Fibroblast of skin of left quadriceps (primary cell): ENCODE measurements around the gene FBXL13.
"Not testable (repeated sequence)": the region's sequence is repeated elsewhere in the genome, so short reads cannot be mapped to it uniquely, and the experiment has no call there.

ENCODE experiments used
- DNase-seq, 2 experiments: peaks; one replicate each; pipeline ENCODE4 v3.0.0-alpha.2; 2013; ENCODE audit warnings: low read depth in 2 of 2

The FBXL13 gene

DNA sequence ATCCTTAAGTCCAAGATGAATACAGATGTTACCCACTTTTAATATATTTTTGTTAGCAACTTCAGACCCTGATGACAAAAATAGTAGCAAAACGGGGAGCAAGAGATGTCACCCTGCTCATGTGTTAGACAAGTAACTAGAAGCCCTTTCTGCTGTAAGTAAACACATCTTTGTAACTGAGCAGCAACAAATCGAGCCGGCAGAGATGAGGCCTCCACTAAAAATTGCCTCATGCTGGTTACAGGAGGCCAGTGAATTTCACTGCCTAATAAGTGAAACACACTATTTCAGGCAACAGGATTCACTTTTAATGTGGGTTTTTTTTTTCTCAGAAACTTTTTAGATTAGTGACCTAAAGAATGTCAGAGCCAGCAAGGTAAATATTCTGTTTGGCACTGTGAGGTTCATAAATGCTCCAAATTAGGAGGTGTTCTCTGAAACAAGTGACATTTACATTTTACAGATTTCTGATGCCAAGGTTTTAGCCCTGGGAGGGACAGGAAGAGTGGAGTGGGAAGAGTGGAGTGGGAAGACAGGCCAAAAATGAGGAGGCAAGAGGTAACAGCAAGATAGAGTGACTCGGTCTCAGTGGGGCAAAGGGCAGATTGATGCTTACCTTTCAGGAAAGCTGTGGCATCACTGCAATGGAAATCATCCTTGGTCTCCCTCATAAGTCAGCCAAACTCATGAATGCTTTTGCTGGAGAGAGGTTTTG lies 215.4 kb downstream of the FBXL13 start:
- DNase-seq, result no peak

DNA sequence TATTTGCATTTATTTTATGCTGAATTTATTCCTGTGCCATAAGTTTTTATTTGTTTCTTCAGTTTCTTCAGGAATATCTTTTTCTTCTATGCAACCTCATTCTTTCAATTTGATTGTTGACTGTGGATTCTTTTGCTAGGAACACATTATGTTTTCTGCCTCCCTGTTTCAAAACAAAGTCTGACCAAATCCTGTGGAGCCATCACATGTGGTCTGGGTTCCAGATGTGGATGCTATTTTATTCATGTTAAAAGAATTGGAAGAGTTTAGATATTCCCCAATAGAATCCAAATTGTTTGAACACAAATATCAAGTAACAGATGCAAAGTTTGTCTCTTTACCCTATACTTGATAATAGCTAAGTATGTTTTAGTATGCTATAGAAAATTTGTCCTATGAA lies 218.6 kb downstream of the FBXL13 start:
- DNase-seq, result no peak

DNA sequence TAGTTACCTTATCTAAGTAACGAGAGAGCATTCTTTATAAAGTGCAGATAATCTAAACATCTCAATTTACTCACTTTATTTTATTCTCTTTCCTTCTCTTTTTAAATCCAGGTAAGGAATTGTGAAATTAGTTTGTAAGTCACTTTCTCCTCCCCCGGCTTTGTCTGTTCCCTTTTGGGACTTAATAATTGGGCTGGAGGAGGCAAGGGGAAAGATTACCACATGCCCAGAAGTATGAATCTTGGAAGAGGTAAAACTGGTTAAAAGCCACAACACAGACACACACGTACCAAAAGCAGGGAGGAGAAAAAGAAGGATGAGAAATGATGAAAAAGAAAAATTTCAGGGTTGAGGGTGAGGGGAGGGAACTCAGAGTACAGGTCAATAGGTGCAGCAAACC lies 225.1 kb downstream of the FBXL13 start:
- no peak for DNase-seq

DNA sequence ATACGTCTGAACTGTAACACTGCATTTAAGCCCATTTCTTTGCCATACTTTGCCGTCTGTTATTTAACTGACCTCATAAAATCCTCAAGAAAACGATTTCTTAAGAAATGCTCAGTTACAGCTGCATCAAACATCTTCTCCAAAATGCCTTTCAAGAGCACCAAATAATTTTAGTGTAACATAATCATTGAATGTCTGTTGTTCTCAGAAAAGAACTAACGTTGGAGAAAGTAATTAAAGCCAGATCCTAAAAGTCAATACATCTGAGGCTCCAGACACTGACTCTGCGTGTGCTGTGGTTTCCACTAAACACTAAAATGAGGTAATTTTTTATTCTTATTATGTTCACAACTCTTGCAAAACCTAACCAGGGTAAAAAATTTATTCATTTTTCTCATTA lies 225.5 kb downstream of the FBXL13 start:
- DNase-seq, result peak; percentile 87 to 88

DNA sequence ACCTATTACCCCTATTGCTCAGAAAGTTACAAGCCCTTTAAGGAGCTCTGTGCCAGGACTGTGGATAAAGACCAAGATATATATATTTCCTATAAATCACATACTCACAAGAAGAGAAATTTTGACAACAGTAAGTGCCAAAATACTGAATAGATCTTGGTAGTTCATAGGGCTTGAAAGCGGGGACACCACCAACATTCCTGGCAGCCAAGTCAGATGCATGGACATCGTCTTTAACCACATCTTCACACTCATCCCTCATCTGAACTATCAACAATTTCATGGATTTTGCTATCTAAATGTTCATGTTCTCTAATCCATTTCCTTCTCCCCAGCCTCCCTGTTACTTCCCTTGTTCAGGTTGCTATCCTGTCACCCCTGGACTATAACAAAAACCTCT lies 229.2 kb downstream of the FBXL13 start:
- no peak for DNase-seq

DNA sequence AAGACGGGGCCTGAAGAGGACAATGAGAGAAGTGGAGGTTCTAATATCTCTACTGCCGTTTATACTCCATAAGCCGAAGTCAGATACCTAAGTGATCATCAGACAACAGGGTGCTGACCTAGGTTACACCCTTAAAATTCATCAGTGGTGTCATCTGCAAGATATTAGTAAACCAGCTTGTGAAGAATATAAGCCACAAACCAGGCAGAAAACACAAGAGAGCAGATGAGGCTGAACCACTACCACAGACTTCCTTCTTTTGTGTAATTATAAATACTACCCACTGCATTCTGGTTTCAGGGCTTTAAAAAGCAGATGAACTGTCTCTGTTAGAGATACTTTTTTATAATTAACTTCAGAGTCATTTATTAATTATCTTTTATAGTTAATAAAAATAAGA lies 230.7 kb downstream of the FBXL13 start:
- DNase-seq, result no peak

DNA sequence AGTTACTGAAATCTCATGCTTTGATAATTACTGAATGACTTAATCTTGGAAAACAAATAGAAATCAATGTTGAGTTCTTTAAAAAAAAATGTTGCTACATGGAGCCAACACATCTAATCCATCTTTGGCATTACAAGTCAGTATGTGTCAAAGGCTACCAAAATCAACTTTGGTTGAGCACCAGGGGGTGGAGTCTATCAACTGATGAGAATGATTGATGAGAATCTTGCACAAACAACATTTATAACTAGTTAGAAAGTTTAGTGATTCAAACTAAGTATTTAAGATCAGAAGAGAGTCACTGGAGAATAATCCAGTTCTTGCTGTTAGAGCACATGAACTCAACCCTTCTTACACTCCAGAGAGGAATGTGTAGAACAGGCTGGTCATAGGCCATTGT lies 232.3 kb downstream of the FBXL13 start:
- DNase-seq, result no peak

DNA sequence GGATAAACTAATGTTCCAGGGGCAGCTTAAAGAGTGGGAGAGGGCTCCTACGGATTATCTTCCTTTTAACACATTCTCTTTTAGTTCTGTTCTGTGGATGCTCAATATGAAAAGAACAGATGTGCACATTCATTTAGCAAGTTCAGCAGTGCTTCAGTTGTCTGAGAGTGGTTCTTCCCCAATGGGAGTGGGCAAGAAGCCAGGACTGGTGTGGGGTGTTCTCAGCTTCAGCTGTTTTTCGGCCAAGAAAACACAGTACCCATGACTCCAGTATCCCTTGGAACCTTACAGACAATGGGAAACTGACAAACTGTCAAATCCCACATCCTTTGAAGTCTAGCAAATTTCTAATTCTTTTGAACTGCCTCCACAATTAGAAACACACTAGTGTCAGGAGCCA lies 233.3 kb downstream of the FBXL13 start:
- DNase-seq, result no peak

DNA sequence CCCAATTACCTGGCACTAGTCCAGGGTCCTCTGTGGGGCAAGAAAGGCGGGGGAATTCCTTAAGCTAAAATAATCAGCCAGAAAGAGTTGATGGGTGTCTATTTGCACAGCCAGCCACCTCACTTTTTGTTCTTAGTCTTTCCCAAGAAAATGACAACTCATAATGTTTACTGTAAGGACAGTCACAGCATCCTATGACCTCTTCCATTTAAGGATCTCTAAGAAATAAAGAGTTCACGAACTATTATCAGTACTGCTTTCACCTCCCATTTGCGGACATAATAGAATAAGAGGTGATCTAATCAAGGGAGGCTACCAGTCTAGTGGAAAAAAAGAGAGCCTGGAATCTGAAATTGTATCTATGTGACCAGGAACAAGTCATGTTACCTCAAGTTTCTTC lies 234.2 kb downstream of the FBXL13 start:
- DNase-seq, result no peak

DNA sequence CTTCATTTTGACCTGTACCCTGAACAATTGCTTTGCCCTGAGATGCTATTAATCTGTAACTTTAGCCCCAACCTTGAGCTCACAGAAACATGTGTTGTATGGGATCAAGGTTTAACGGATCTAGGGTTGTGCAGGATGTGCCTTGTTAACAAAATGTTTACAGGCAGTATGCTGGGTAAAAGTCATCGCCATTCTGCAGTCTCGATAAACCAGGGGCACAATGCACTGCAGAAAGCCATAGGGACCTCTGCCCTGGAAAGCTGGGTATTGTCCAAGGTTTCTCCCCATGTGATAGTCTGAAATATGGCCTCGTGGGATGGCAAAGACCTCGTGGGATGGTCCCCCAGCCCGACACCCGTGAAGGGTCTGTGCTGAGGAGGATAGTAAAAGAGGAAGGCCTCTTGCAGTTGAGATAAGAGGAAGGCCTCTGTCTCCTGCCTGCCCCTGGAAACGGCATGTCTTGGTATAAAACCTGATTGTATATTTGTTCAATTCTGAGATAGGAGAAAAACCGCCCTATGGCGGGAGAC lies 236.0 kb downstream of the FBXL13 start:
- not testable (repeated sequence) for DNase-seq

DNA sequence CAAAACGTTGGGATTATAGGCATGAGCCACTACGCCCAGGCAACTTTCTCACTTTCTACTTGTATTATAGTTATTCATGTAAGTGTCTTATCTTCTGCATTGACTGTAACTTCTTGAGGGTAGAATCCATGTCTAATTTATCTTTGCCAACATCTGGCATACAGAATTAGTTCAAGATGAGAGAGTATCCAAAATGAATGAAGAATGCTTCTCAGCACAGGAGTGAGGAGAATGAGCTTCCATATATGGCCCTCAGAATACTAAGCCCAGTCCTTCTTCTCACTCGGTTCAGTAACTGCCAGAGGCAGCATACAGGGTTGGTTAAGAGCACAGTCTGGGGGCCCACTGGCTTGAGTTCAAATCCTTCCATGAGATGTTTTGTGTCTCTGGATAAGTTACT lies 236.8 kb downstream of the FBXL13 start:
- DNase-seq, result no peak

DNA sequence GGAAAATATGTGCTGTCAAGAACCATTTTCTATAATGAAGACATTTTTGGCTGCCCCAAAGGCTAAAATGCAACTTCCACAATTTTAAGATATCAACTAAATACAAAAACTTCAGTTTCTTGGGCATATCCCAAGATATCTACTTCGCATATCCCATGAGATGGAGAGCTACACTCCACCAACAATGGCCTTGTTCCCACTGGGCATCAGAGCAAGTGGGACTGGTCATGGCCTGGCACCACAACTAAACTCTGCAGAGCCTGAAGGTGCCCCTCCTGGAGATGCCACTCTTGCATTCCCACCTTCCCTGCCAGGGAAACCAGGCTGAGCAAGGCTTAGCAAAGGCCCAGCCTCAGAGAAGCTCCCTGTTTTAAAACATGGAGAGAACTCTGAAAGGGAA lies 237.6 kb downstream of the FBXL13 start:
- no peak for DNase-seq

DNA sequence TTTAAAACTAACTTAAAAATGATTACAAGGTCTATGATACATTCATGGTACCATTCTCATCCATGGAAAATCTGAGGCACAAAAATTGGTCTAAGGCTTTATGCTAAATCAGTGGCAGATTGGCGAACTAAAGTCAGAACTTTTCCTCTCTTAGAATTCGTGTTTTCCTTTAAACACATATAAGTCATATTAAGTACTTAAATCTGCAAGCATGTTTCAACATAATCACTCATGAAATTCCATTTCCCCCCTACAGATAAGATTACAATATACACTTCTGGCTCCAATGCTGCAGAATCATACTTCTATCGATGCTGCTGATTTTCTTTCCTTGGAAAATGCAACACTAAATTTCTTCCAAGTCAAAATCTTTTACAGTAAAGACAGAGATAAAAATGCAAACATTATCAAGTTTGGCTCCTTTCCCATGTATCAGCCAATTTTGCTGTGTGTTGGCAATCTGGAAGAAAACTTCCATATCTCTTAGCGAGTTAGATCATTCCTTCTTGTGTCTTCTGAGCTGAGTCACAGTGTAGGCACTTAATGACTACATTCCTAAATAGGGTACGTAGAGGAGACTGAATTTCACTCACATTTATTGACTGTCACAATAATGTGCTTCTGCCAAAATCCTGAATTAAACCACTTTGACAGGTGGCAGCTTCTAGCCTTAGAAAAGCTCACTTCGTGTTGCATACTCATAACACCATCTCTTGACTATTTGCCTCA lies 238.2 kb downstream of the FBXL13 start:
- peak; percentile 80 for DNase-seq

DNA sequence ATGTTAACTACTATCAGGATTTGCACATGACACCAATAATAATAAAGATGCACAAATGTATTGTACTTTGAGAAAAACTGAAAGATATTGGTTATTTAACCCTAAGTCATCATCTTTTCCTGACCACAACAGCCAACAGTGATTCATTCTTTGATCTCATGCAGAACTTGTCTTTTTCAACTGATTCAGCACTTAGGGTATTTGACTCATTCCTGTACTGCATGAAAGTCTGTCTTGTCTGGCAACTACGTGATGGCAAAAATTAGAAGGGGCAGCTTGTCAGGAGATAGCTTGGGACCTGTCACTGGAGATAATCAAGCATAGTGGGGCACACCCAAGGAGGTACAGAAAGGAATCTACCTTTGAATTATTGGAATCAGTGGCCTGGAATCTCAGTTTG lies 239.6 kb downstream of the FBXL13 start:
- DNase-seq, result peak; percentile 51 to 60

DNA sequence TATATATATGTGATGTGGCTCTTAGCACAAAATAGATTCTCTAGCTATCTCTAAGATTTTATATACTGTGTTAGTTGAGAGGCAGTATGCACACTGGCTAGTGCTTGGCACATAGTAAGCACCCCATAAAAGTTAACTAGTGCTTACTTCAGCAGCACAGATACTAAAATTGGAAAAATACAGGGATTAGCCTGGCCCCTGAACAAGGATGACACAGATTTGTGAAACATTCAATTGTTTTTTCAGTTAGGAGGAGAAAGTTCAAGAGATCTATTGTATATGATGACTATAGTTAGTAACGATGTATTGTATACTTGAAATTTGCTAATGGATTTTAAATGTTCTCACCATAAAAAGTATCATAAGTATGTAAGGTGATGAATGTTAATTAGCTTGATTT lies 240.1 kb downstream of the FBXL13 start:
- no peak for DNase-seq

DNA sequence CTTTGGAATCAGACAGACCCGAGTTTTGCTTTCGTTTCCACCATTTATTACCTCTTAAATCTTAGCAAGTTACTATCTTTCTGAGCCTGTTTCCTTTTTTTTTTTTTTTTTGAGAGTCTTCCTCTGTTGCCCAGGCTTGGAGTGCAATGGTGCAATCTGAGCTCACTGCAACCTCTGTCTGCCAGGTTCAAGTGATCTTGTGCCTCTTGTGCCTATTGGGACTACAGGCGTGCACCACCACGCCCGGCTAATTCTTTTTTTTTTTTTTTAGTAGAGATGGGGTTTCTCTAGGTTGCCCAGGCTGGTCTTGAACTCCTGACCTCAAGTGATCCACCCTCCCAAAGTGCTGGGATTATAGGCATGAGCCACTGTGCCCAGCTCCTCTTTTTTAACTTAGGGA lies 241.3 kb downstream of the FBXL13 start:
- no peak for DNase-seq

DNA sequence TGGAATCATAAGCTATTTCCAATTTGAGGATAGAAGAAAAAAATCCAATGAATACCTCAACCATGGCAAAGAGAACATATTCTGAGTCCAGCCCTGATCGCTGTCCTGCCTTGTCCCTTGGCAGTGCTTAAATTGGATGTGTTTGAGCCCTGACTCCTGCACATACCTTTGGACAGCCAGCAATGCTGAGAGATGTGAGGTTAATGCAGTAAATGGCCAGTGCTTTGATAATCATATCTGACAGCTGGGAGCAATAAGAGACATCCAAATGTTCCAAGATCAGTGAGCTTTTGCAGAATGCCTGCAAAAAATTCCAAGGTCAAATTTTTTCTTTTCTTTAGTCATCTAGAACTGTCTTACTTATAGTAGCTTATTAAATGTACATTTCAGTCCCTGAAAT lies 241.9 kb downstream of the FBXL13 start:
- no peak for DNase-seq

DNA sequence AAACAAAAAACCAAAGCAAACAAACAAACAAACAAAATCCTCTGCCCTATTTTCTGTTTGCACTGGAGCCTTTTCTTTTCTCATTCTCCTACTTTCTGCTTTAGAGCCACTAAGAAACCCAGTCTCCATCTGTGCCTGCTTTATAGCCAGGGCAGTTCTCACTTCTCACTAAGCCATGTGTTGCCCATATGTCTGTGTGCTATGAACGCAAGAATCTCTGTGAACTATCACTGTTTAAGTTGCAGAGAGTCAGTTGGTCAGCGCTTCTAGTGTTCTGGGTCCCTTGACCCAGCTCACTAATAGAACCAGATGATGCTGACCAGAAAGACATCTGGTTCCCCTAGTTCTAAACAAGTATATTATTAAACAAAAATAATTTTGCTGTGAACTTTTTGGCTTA lies 244.4 kb downstream of the FBXL13 start:
- DNase-seq, result peak; percentile 49 to 57

DNA sequence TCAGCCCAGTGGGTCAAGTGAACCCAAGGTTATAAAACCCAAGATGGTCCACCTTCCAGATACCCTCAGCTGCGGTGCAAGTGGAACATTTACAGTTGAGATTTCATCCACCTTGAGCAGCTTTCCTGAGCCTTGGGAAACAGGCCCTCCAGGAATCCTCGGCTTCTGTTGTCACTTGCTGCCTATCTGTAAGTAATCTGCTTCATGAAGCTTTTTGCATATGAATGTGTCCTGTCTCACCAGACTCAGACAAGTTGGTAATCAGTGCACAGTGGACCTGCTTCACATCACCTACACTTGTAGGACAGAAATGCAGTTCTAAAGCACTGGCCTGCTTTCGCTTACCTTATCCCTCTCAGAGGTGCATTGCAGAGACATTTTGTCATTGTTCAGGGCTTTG lies 245.5 kb downstream of the FBXL13 start:
- DNase-seq, result no peak

DNA sequence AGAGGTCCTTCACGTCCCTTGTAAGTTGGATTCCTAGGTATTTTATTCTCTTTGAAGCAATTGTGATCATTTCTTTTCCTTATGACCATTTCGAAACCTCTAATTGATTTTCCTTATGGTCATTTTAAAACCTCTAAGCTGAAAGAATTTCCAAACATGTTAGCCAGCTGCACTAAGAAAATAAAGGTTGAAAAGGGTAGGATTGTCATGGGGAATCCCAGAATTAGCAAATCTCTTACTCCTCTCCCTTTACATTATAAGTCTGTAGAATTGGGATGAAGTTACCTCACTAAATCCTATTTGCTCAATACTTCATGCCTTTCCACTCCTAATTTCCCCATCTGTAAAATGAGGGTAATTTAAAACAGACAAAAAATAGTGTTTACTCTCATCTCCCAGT lies 246.3 kb downstream of the FBXL13 start:
- DNase-seq, result no peak

DNA sequence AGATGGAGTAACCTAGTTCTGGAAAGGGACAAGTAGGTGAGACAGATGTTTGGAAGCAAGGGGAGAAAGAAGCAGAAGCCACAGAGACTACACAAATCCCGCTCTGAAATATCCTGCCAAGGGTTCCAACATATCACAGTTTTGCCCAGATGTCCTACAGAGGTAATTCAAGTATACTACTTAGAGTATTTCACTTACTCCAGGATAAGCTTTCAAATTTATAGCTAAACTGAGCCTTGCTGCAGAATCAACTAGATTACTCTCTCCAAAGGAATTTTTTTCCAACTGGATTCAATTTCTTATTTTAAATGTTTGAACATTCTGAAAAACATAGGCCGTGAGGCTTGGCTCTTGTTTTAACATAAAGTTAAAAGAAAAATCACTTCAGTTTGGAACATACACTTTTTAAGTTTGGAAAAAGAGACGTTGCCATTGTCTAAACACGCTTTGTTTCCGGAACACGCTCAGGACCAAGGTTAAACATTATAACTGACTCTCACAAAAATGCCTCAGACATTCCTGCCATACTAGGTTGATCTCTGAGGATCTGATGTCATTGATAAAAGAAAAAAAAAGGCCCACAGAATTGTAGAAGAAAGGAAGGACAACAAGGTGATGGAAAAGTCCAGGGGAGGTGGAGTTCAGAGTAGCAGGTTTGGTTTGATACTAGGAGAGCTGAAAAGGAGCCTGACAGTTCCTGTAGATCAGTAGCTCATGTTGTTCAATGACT lies 251.0 kb downstream of the FBXL13 start:
- DNase-seq, result no peak

DNA sequence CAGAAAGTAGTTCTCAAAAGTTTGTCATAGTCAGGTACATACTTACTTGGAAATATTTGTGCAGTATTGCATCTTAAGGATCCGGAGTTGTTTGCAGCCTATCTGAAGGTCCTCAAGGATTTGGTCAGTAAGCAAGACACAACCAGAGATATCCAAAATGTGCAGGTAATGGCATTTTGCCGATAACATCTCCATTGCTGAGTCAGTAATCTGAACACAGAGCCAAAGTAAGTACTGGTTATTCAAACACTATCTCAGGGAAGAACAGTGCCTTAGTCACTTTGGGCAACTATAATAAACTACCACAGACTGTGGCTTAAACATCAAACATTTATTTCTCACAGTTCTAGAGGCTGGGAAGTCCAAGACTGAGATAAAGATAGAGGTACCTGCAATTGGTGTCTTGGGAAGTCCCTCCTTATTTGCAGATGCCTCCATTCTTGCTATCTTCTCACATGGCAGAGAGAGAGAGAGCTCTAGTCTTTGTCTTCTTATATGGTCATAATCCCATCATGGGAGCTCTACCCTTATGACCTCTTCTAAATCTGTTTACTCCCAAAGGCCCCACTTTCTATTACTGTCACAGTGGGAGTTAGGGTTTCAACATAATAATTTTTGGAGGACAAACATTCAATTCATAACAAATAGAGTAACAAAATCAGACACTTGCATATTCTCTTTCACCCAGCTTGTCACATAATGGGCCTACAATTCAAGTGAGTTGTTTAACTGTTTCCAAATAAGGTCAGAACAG lies 252.4 kb downstream of the FBXL13 start:
- DNase-seq, result no peak
